ENCODE measurements around the gene RBM5. TPM values are rescaled to one million over a fixed set of nuclear protein-coding genes. Genes with fewer than 3 reads are reported as not detected.

RBM5 gene
- total and polyA plus RNA-seq, 2 donors (not counting 1 experiment from before 2014, with no cell fraction given), result 405 to 464 TPM

- DNase-seq (no peak), ATAC-seq (ENCODE audit: low read depth) (no peak)
- peaks cover 18 to 23% of the 10 kb centered on the region in 2 donors for H3K4me1 ChIP-seq (ENCODE audit: control insufficient read depth in 2 of 2, insufficient read depth in 2 of 2, low read length in 2 of 2)
- Mint-ChIP-seq H3K27ac (peak overlapping the region; percentile 97), H3K4me3 (peak overlapping the region; percentile 97), H3K4me1 (peaks cover 27% of the 10 kb centered on the region), H3K9me3 (ENCODE audit: insufficient read depth) (no peaks in the 10 kb centered on the region), H3K27me3 (no peaks in the 10 kb centered on the region)
- peak overlapping the region; percentile 86 for H2AFZ ChIP-seq (ENCODE audit: insufficient read depth, low read depth, low read length, poor library complexity, severe bottlenecking)
- no peaks in the 10 kb centered on the region for H3K9me3 ChIP-seq (ENCODE audit: control extremely low read depth in 1 of 3, control insufficient read depth in 2 of 3, insufficient read depth in 1 of 3, low read length in 2 of 3)
- peak overlapping the region; percentile 82 for H3K4me2 ChIP-seq (replicated peaks; ENCODE audit: low read depth, low read length, poor library complexity, severe bottlenecking)
- H3K4me3 ChIP-seq (ENCODE audit: control extremely low read depth in 1 of 5, extremely low read depth in 1 of 5, insufficient read depth in 1 of 5, low read depth in 2 of 5, low read length in 4 of 5), result peak overlapping the region; percentile 92 to 98 (median 96)
- H3K36me3 ChIP-seq (replicated peaks in 1 of 2; ENCODE audit: control extremely low read depth in 1 of 2, control insufficient read depth in 1 of 2, extremely low read depth in 1 of 2, insufficient read depth in 2 of 2, low read length in 1 of 2), result peaks cover 15 to 42% of the 10 kb centered on the region in 2 experiments
- H3K27ac ChIP-seq (ENCODE audit: low read length in 2 of 2), result peak overlapping the region; percentile 94 to 96
- WGBS (ENCODE audit: insufficient coverage), result 0% methylated on average over 12 of the region's 16 CpGs
- H3K9ac ChIP-seq (ENCODE audit: low read length), result peak overlapping the region; percentile 98
- POLR2A ChIA-PET, result interaction anchor here (0.6 to 1.5 kb wide), 4 partner anchors 9 to 996 kb away, joined by 3 to 5 read pairs (median 3); partner anchors contain the start of gene QRICH1
- no peaks in the 10 kb centered on the region for H3K27me3 ChIP-seq (replicated peaks in 1 of 4; ENCODE audit: control extremely low read depth in 1 of 4, control insufficient read depth in 3 of 4, insufficient read depth in 4 of 4, low read length in 3 of 4)
- peaks cover 35% of the 10 kb centered on the region for H4K20me1 ChIP-seq (ENCODE audit: control insufficient read depth, insufficient read depth, low read length, poor library complexity, severe bottlenecking)
- TF ChIP-seq CTCF (IDR thresholded peaks at IDR 0.05) (no peak), EZH2 (IDR thresholded peaks at IDR 0.05; ENCODE audit: borderline replicate concordance, insufficient read depth, low read depth, low read length, poor library complexity, severe bottlenecking) (no peak)
- intact Hi-C loops (cut with micrococcal nuclease), result loop anchor here (2.0 to 5.0 kb wide), 3 partner anchors 137 to 302 kb away; partner anchors contain the start of genes IP6K1 and RBM6
- H3K79me2 ChIP-seq (ENCODE audit: control insufficient read depth, insufficient read depth, low read length), result peaks cover 75% of the 10 kb centered on the region
- CTCF ChIA-PET, result interaction anchor here (0.7 to 1.6 kb wide), 6 partner anchors 12 to 549 kb away, joined by 3 read pairs; no protein-coding TSS in a partner anchor
These were observed 858 bp downstream of the RBM5 start for GRCh38 chr3:50089609-50089945.

- Histone ChIP-seq H2AFZ (ENCODE audit: insufficient read depth, low read depth, low read length, poor library complexity, severe bottlenecking) (no peak overlapping the region), H3K4me2 (replicated peaks; ENCODE audit: low read depth, low read length, poor library complexity, severe bottlenecking) (peak overlapping the region; percentile 82), H3K36me3 (replicated peaks in 1 of 2; ENCODE audit: control extremely low read depth in 1 of 2, control insufficient read depth in 1 of 2, extremely low read depth in 1 of 2, insufficient read depth in 2 of 2, low read length in 1 of 2) (peaks cover 23 to 57% of the 10 kb centered on the region in 2 experiments), H3K9ac (ENCODE audit: low read length) (no peak overlapping the region), H3K4me3 (ENCODE audit: control extremely low read depth in 1 of 5, extremely low read depth in 1 of 5, insufficient read depth in 1 of 5, low read depth in 2 of 5, low read length in 4 of 5) (no peak overlapping the region), H3K9me3 (ENCODE audit: control extremely low read depth in 1 of 3, control insufficient read depth in 2 of 3, insufficient read depth in 1 of 3, low read length in 2 of 3) (no peaks in the 10 kb centered on the region), H3K27ac (ENCODE audit: low read length in 2 of 2) (peak overlapping the region in 1 of 2 donors; percentile 94), H3K27me3 (replicated peaks in 1 of 4; ENCODE audit: control extremely low read depth in 1 of 4, control insufficient read depth in 3 of 4, insufficient read depth in 4 of 4, low read length in 3 of 4) (no peaks in the 10 kb centered on the region), H3K4me1 (ENCODE audit: control insufficient read depth in 2 of 2, insufficient read depth in 2 of 2, low read length in 2 of 2) (peaks cover 18 to 23% of the 10 kb centered on the region in 2 donors), H3K79me2 (ENCODE audit: control insufficient read depth, insufficient read depth, low read length) (peaks cover 80% of the 10 kb centered on the region), H4K20me1 (ENCODE audit: control insufficient read depth, insufficient read depth, low read length, poor library complexity, severe bottlenecking) (peaks cover 49% of the 10 kb centered on the region)
- DNase-seq (no peak), ATAC-seq (ENCODE audit: low read depth) (no peak)
- ChIA-PET POLR2A (no interaction called here), CTCF (interaction anchor here (1.2 to 1.6 kb wide), 3 partner anchors 10 to 286 kb away, joined by 3 read pairs; no protein-coding TSS in a partner anchor)
- Mint-ChIP-seq H3K27ac (no peak overlapping the region), H3K27me3 (no peaks in the 10 kb centered on the region), H3K4me1 (peaks cover 28% of the 10 kb centered on the region), H3K9me3 (ENCODE audit: insufficient read depth) (no peaks in the 10 kb centered on the region), H3K4me3 (peak overlapping the region; percentile 97)
- intact Hi-C loops (cut with micrococcal nuclease), result no loop called here
- TF ChIP-seq EZH2 (IDR thresholded peaks at IDR 0.05; ENCODE audit: borderline replicate concordance, insufficient read depth, low read depth, low read length, poor library complexity, severe bottlenecking) (no peak), CTCF (IDR thresholded peaks at IDR 0.05) (no peak)
These were observed 2.3 kb downstream of the RBM5 start for GRCh38 chr3:50090984-50091383.

Data from B cell (primary cell).